K562 (cell line): ENCODE results near the gene CNTD1. TPM values are rescaled to one million over a fixed set of nuclear protein-coding genes. Genes with fewer than 3 reads are reported as not detected.
A peak's percentile ranks its signal among the peaks of the same experiment; 100 is the strongest.

ENCODE experiments used
- ADNP ChIP-seq: fragments of 200-800 bp; sonication (Bioruptor generic); IDR thresholded peaks from 2 replicates; pipeline ENCODE4 v1.6.1; 2016; ENCODE audit warnings: missing genetic modification characterization, missing compliant biosample characterization
- BACH1 ChIP-seq: fragments of 200-800 bp; sonication (Bioruptor generic); IDR thresholded peaks from 2 replicates; pipeline ENCODE4 v1.6.1; 2016; ENCODE audit warnings: missing genetic modification characterization, missing compliant biosample characterization
- CBX5 ChIP-seq: IDR thresholded peaks from 2 replicates; pipeline ENCODE4 v1.6.1; 2014; ENCODE audit warnings: low read depth, borderline replicate concordance
- COPS2 ChIP-seq: fragments of 450-650 bp; conservative IDR thresholded peaks from 2 replicates; pipeline ENCODE4 v1.6.1; 2016; ENCODE audit warnings: mild to moderate bottlenecking, moderate library complexity
- CTCF ChIP-seq, 3 experiments: IDR thresholded peaks in 2 of 3; conservative IDR thresholded peaks in 1 of 3; 2 replicates each; pipeline ENCODE4 v1.5.1; 2011 to 2012; ENCODE audit warnings: low read length in 3 of 3, mild to moderate bottlenecking in 3 of 3, control low read depth in 2 of 3, improper control_type of control experiment in 1 of 3, inconsistent platforms in 1 of 3, low read depth in 1 of 3, mixed read lengths in 1 of 3, moderate library complexity in 1 of 3; ENCODE audit not compliant: insufficient read depth in 2 of 3
- NFRKB ChIP-seq: fragments of 450-650 bp; IDR thresholded peaks from 2 replicates; pipeline ENCODE4 v1.6.1; 2016; ENCODE audit warnings: low read depth
- NR2F6 ChIP-seq: fragments of 450-650 bp; formaldehyde crosslinking; IDR thresholded peaks from 2 replicates; pipeline ENCODE4 v1.4.0; 2020; ENCODE audit warnings: mild to moderate bottlenecking
- NUFIP1 ChIP-seq: fragments of 450-650 bp; IDR thresholded peaks from 2 replicates; pipeline ENCODE4 v1.6.1; 2018; ENCODE audit not compliant: partially characterized antibody
- POLR2B ChIP-seq: fragments of 450-650 bp; IDR thresholded peaks from 2 replicates; pipeline ENCODE4 v1.6.1; 2018; ENCODE audit warnings: low read depth; ENCODE audit not compliant: partially characterized antibody
- RBM22 ChIP-seq: fragments of 200-400 bp; formaldehyde crosslinking; IDR thresholded peaks from 2 replicates; pipeline ENCODE4 v1.6.1; 2018; ENCODE audit warnings: low read length, low read depth; ENCODE audit not compliant: poor library complexity, severe bottlenecking
- SIX5 ChIP-seq, 2 experiments: IDR thresholded peaks; 2 replicates each; pipeline ENCODE4 v1.6.1; 2011; ENCODE audit warnings: low read length in 2 of 2, borderline replicate concordance in 1 of 2, low read depth in 1 of 2, mild to moderate bottlenecking in 1 of 2, moderate library complexity in 1 of 2; ENCODE audit not compliant: insufficient read depth in 1 of 2
- TAL1 ChIP-seq: fragments of 450-650 bp; IDR thresholded peaks from 2 replicates; pipeline ENCODE4 v1.6.1; 2016; ENCODE audit warnings: mild to moderate bottlenecking
- THRA ChIP-seq: fragments of 450-650 bp; IDR thresholded peaks from 2 replicates; pipeline ENCODE4 v1.6.1; 2017; ENCODE audit warnings: mild to moderate bottlenecking, moderate library complexity
- USF2 ChIP-seq: sonication (generic); formaldehyde crosslinking; IDR thresholded peaks from 2 replicates; pipeline ENCODE4 v1.5.0; 2020; ENCODE audit warnings: missing genetic modification reagents
- ZNF121 ChIP-seq: sonication (generic); formaldehyde crosslinking; conservative IDR thresholded peaks from 2 replicates; pipeline ENCODE4 v1.8.0; 2022; ENCODE audit warnings: missing genetic modification reagents
- ZNF133 ChIP-seq: fragments of 250-450 bp; sonication (Bioruptor Pico); IDR thresholded peaks from 2 replicates; pipeline ENCODE4 v1.4.0; 2020; ENCODE audit warnings: mild to moderate bottlenecking
- ZNF316 ChIP-seq: fragments of 450-650 bp; IDR thresholded peaks from 2 replicates; pipeline ENCODE4 v1.6.1; 2016
- ZNF561 ChIP-seq: fragments of 450-650 bp; formaldehyde crosslinking; conservative IDR thresholded peaks from 2 replicates; pipeline ENCODE4 v1.4.0; 2020; ENCODE audit warnings: mild to moderate bottlenecking, moderate library complexity
- ZNF644 ChIP-seq: fragments of 200-800 bp; sonication (Bioruptor generic); IDR thresholded peaks from 2 replicates; pipeline ENCODE4 v1.6.1; 2016; ENCODE audit warnings: low read depth, missing genetic modification characterization, missing compliant biosample characterization
- ZNF77 ChIP-seq: fragments of 250-450 bp; sonication (Bioruptor Pico); IDR thresholded peaks from 2 replicates; pipeline ENCODE4 v1.5.0; 2020
- ZNF79 ChIP-seq: fragments of 250-450 bp; sonication (Bioruptor Pico); IDR thresholded peaks from 2 replicates; pipeline ENCODE4 v1.4.0; 2020; ENCODE audit warnings: low read depth, mild to moderate bottlenecking, moderate library complexity
- polyA plus RNA-seq, 8 experiments: library from polyadenylated mRNA; depleted of rRNA in 4 of 8; stranded (reverse) in 5 of 8; unstranded in 3 of 8; fragments of >200 nt; fragmentation: Nextera tagmentation in 2 of 8; fragmentation: Illumina TruSeq in 1 of 8; extraction: Ambion mirVana in 2 of 8; extraction: Trizol in 1 of 8; gene quantifications; 2 replicates each; pipeline versions ENCODE4 v1.2.1 to v1.2.3, GENCODE V29; 2011 to 2014; ENCODE audit warnings: inconsistent platforms in 1 of 8, missing spikeins in 1 of 8
- total RNA-seq, 7 experiments: library from RNA; depleted of rRNA in 6 of 7; stranded (reverse); fragments of >200 nt in 6 of 7; fragmentation: Illumina TruSeq in 2 of 7; extraction: Trizol in 2 of 7; gene quantifications; 2 replicates each; pipeline versions ENCODE4 v1.2.1 to v1.2.3, GENCODE V29; 2011 to 2021; ENCODE audit warnings: low replicate concordance in 1 of 7

The CNTD1 gene
- total and polyA plus RNA-seq, 9 of the 15 experiments (the other 6 are each of a cell fraction or from before 2014, with no cell fraction given) = 0.12 to 0.86 (median 0.41) TPM; not detected in 1

- no peak for TF ChIP-seq NUFIP1
- TF ChIP-seq COPS2 = no peak
- no peak for TF ChIP-seq ZNF121 (CRISPR knock-in tag)
- TF ChIP-seq USF2 = no peak
- TF ChIP-seq THRA = no peak
- TF ChIP-seq BACH1 (tag) = no peak
- no peak for TF ChIP-seq CTCF (IDR thresholded peaks at IDR 0.05 in 2 of 3, conservative IDR thresholded peaks at IDR 0.05 in 1 of 3; ENCODE audit: insufficient read depth in 2 of 3, low read depth in 1 of 3, low read length in 3 of 3)
- no peak for TF ChIP-seq ZNF79
- TF ChIP-seq ZNF561 (CRISPR knock-in tag) = no peak
- no peak for TF ChIP-seq CBX5
- peak; percentile 62 for TF ChIP-seq POLR2B
- no peak for TF ChIP-seq NR2F6 (CRISPR knock-in tag)
- TF ChIP-seq SIX5 (IDR thresholded peaks at IDR 0.05; ENCODE audit: borderline replicate concordance in 1 of 2, insufficient read depth in 1 of 2, low read depth in 1 of 2, low read length in 2 of 2) = peak; percentile 82 to 87
- no peak for TF ChIP-seq ADNP (tag)
- no peak for TF ChIP-seq ZNF77
- TF ChIP-seq ZNF316 = no peak
- TF ChIP-seq NFRKB = peak; percentile 77; the same call in 1 of the 2 replicates
- TF ChIP-seq TAL1 = no peak
- TF ChIP-seq ZNF133 (CRISPR knock-in tag) = no peak
- TF ChIP-seq RBM22 = no peak
- 0 out of 2 replicates have a peak, but pooled peaks have one; percentile 42 for TF ChIP-seq ZNF644 (tag)
These were observed at the start of gene CNTD1, which contains the start of gene COA3 (continued) for GRCh38 chr17:42798383-42799380.
